NCI-H128 (cell line): ENCODE results near the gene LMF2.
"Not testable (repeated sequence)": the region's sequence is repeated elsewhere in the genome, so short reads cannot be mapped to it uniquely, and the experiment has no call there.

Experiments
- DNase-seq: peaks from one replicate; lab custom pipeline; 2025; ENCODE audit not compliant: unreplicated experiment; lab: John Stamatoyannopoulos, UW

The LMF2 gene

GRCh38 chr22:50533856-50534711 is 26.6 kb upstream of the LMF2 start:
- DNase-seq = not testable (repeated sequence)

DNA sequence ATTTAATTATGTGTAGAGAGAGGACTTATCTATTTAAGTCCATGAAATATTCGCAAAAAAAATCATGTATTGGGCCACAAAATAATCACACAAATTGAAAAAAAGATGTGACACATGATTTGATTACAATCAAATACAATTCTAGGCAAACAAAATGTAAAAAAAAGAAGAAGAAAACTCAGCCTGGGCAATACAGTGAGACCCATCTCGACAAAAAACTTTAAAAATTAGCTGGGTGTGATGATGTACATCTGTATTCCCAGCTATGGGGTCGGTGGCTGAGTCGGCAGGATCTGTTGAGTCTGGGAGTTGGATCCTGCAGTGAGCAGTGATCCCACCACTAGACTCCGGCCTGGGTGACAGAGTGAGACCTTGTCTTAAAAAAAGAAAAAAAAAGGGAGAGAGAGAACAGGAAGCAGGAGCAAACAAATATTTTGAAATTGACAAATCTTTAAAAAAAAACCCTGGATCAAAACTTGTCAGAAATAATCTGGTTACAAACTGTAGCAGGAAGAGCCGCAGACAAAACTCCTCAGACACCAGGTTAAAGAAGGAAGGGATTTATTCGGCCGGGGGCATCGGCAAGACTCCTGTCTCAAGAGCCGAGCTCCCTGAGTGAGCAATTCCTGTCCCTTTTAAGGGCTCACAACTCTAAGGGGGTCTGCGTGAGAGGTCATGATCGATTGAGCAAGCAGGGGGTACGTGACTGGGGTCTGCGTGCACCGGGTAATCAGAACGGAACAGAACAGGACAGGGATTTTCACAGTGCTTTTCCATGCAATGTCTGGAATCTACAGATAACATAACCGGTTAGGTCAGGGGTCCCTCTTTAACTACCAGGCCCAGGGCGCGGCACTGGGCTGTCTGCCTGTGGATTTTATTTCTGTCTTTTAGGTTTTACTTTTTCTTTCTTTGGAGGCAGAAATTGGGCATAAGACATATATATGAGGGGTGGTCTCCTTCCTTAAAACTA is 25.6 kb upstream of the LMF2 start:
- no peak for DNase-seq

DNA sequence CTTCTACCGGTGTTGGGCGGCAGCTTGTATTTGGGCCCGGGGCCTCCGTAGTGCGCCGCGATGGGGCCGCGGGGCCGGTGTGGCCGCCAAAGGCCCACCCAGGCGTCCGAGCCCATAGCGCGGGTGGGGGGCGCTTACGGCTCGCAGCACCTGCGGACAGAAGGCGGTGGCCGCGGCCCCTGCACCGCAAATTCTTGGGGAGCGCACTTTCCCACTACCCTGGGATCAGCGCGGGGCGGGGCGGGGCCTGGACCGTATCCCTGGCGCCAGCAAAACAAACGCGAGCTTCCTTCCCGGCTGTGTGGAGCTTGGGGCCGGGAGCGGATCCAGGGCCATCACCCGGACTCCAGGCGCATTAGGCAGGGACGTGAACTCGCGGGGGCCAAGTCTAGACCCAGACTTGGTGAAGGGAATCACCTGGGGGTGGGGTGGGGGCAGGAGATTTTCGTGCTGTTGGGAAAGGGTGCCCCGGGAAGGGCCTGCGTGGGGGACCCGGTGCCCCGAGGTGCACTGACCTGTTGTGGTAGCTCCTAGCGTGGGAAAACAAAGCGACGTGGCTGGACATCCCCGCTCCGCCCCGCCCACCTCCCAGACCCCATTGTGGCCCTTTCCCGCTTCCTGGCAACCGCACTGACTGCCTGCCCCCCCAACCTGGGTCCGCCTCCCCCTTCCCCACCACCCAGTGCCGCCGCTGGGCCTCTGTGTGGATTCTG is 24.6 kb upstream of the LMF2 start:
- no peak for DNase-seq

DNA sequence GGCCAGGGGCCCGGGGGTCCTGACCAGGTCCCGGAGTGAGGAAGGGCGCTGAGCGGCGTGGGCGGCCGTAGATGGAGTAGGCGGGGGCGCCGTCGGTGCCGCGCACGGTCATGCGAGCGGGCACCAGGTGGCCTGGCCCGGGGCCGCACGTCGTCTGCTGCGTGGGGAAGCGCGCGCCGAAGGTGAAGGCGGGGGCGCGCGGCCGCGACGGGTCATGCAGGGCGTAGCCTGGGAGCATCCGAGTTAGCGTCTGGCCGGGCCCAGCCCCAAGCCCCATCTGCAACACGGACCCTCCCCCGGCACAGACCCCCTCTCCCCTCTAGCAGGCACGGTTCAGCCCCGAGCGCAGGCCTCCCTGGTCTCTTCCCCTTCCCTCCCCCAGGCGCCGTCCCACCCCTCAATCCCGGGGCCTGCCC is 24.1 kb upstream of the LMF2 start:
- DNase-seq = no peak

GRCh38 chr22:50530877-50531545 is 23.5 kb upstream of the LMF2 start:
- peak; percentile 9 for DNase-seq

DNA sequence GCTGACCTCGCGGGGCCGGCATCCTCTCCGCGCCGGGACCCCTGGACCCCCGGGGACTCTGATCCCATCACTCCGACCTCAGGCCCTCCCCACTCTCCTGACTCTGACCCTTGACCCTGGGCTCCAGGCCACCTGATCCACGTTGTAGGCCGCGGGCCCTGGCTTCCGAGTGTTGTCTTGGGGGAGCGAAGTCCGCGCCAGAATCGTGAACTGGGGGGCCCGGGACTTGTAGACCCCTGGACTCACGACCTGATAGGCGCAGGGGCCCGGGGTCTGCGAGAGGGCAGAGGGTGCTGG is 23.0 kb upstream of the LMF2 start:
- no peak for DNase-seq

GRCh38 chr22:50529897-50530579 is 22.5 kb upstream of the LMF2 start, which contains the start of gene TYMP:
TYMP (minus strand) TSS chr22:50530012; CDS start chr22:50529709, 303 bp downstream.
- DNase-seq = no peak

DNA sequence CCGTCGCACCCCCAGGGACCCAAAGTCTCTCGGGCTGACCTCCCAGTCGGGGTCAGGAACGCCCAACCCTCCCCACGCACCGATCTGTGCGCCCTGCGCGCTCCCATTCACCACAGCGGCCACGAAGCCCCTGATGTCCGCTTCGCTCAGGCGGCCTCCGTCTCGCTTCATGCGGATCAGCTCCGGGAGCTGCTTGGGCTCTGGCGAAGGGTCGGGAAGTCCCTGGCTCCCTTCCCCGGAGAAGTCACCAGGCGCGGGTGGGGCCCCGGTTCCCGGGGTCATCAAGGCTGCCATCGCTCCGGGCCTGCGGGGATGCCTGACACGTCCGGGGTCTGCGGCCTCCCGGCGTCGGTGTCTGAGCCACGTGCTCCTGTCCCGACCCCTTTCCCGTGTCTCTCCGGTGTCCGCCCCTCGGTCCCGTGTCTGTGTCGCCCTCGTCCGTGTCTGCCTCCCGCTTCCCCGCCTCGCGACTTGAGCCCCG is 22.0 kb upstream of the LMF2 start:
- DNase-seq = no peak

- DNase-seq = no peak
Measured at GRCh38 chr22:50528682-50529415, 21.3 kb upstream of the LMF2 start.

GRCh38 chr22:50527921-50528681 is 20.6 kb upstream of the LMF2 start:
- DNase-seq = no peak

GRCh38 chr22:50526834-50527801 is 19.6 kb upstream of the LMF2 start:
- no peak for DNase-seq

DNA sequence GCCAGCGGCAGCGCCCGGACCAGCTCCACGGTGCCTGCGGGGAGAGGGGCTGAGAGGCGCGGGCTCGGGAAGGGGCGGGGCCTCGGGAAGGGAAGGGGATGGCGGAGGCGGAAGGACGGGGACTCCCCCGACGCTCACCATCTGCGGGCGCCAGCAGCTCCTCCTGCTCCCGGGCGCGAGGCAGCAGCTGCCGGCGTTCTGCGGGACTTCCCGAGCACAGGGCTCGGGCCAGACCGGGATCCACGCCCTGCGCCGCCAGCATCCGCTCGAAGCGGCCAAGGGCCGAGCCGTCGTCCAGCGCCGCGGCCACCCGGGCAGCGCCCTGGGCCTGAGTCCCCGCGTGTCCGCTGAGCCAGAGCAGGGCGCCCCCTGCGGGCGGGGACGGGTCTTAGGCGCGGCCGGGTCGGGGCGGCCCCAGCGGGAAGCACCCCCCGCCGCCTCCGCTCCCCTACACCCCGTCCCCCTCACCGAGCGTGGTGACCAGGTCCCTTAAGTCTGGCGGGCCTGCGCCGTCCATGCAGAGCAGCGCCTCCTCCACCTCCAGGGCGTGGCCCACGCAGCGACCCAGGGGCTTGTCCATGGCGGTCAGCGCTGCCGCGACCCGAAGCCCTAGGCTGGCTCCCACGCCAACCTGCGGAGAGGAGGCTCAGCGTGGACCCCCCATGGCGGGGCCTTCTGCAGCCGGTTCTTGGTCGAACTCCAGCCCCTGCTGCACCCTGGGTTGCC is 18.8 kb upstream of the LMF2 start:
- peak; percentile 30 for DNase-seq

DNA sequence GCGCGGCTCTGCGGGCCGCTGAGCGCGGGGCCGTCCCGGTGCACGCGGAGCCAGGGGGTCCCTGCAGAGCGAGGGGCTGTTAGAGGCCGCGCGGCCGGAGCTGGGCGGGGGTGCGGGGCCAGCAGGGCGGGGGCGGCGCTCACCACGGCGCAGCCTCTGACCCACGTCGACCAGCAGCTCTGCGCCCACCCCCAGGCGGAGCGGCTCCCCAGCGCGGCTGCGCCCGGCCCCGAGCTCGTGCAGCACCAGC is 18.3 kb upstream of the LMF2 start:
- DNase-seq = no peak

GRCh38 chr22:50525104-50525857 is 17.8 kb upstream of the LMF2 start, which contains the start of gene SCO2:
SCO2 (minus strand) TSS chr22:50525598; CDS start chr22:50524411, 1,187 bp downstream.
- DNase-seq = peak; percentile 82

- no peak for DNase-seq
Measured at GRCh38 chr22:50524676-50525103, 17.2 kb upstream of the LMF2 start.
